HCT116 (cell line): ENCODE results near the gene POLK. TPM values are rescaled to one million over a fixed set of nuclear protein-coding genes. Genes with fewer than 3 reads are reported as not detected.

Experiments
- ATAC-seq: fragments of 200-7000 bp; cut with Tn5 transposase; 2 replicates; pipeline ENCODE4 v1.9.1; 2020; ENCODE audit warnings: mild to moderate bottlenecking, moderate library complexity
- BruUV-seq: library from RNA; stranded (reverse); fragments of 400-500 nt; replicated peaks from 2 replicates; lab custom pipeline; 2021; lab: Mats Ljungman, UMichigan
- CTCF ChIA-PET: fragments of 300-600 bp; sonication (Branson Sonifier 250); formaldehyde crosslinking; loops from one replicate; lab custom pipeline; 2021; ENCODE audit warnings: antibody characterized with exemption; lab: Charles Lee
- POLR2A ChIA-PET: fragments of 300-600, 350-600 bp; sonication (Branson Sonifier 250); formaldehyde crosslinking; loops from one replicate; lab custom pipeline; 2021; ENCODE audit warnings: antibody characterized with exemption; lab: Charles Lee
- RAD21 ChIA-PET, 2 experiments: fragments of 300-600 bp; sonication (Branson Sonifier 250); formaldehyde crosslinking; loops; one replicate each; lab custom pipeline; 2023; ENCODE audit warnings: low total read pairs in 2 of 2; ENCODE audit not compliant: uncharacterized antibody in 2 of 2, unreplicated experiment in 2 of 2, low non-redundant PET in 1 of 2; lab: Charles Lee
- DNase-seq: peaks from one replicate; pipeline ENCODE4 v3.0.0-alpha.2; 2010; ENCODE audit warnings: low read depth, low spot score
- H2AFZ ChIP-seq: fragments of 200-600 bp; shearing (Covaris generic), sonication (generic); 2 replicates; pipeline ENCODE4 v1.6.1; 2017; ENCODE audit warnings: low read depth, mixed run types, mixed read lengths, antibody characterized with exemption, low read length; ENCODE audit not compliant: poor library complexity, severe bottlenecking
- H3K27ac ChIP-seq: 2 replicates; pipeline ENCODE4 v1.5.1; 2012; ENCODE audit warnings: low read depth, low read length
- H3K27me3 ChIP-seq: fragments of 200-600 bp; sonication (generic); 2 replicates; pipeline ENCODE4 v1.6.1; 2016; ENCODE audit warnings: mixed run types, low read length, mixed read lengths; ENCODE audit not compliant: insufficient read depth
- H3K36me3 ChIP-seq, 2 experiments: fragments of 200-500 bp in 1 of 2; fragments of 200-600 bp in 1 of 2; sonication (Bioruptor generic) in 1 of 2; sonication (generic) in 1 of 2; 2 replicates each; pipeline versions ENCODE4 v1.5.1 to v1.6.1; 2014 to 2016; ENCODE audit warnings: low read length in 2 of 2, inconsistent platforms in 1 of 2, mixed read lengths in 1 of 2, mixed run types in 1 of 2; ENCODE audit not compliant: insufficient read depth in 2 of 2, control insufficient read depth in 1 of 2
- H3K4me1 ChIP-seq, 2 experiments: fragments of 200-600 bp in 1 of 2; sonication (generic) in 1 of 2; 2 replicates each; pipeline versions ENCODE4 v1.5.1 to v1.6.1; 2012 to 2017; ENCODE audit warnings: low read length in 2 of 2, inconsistent platforms in 1 of 2, mild to moderate bottlenecking in 1 of 2, mixed read lengths in 1 of 2, mixed run types in 1 of 2, moderate library complexity in 1 of 2; ENCODE audit not compliant: insufficient read depth in 2 of 2, control insufficient read depth in 1 of 2
- H3K4me2 ChIP-seq: fragments of 200-600 bp; sonication (generic); 2 replicates; pipeline ENCODE4 v1.6.1; 2017; ENCODE audit warnings: mixed run types, low read length, mixed read lengths
- H3K4me3 ChIP-seq, 2 experiments: fragments of 200-600 bp in 1 of 2; sonication (generic) in 1 of 2; replicated peaks in 1 of 2; 2 replicates each; pipeline ENCODE4 v1.5.1; 2011 to 2016; ENCODE audit warnings: low read length in 2 of 2, control low read depth in 1 of 2, low read depth in 1 of 2, mild to moderate bottlenecking in 1 of 2, mixed read lengths in 1 of 2, mixed run types in 1 of 2
- H3K79me2 ChIP-seq: fragments of 200-600 bp; sonication (generic); 2 replicates; pipeline ENCODE4 v1.6.1; 2017; ENCODE audit warnings: mild to moderate bottlenecking, mixed run types, low read length, moderate library complexity, mixed read lengths; ENCODE audit not compliant: insufficient read depth
- H3K9ac ChIP-seq: fragments of 200-600 bp; sonication (generic); 2 replicates; pipeline ENCODE4 v1.6.1; 2016; ENCODE audit warnings: low read length, mixed read lengths
- H3K9me2 ChIP-seq: fragments of 200-600 bp; sonication (generic), shearing (Covaris generic); 2 replicates; pipeline ENCODE4 v1.6.1; 2017; ENCODE audit warnings: mixed run types, mild to moderate bottlenecking, moderate library complexity; ENCODE audit not compliant: insufficient read depth
- H3K9me3 ChIP-seq, 2 experiments: fragments of 200-500 bp in 1 of 2; fragments of 200-600 bp in 1 of 2; sonication (Bioruptor generic) in 1 of 2; sonication (generic) in 1 of 2; 2 replicates each; pipeline ENCODE4 v1.6.1; 2014 to 2017; ENCODE audit warnings: low read length in 2 of 2, mixed read lengths in 2 of 2, inconsistent platforms in 1 of 2, low read depth in 1 of 2, mild to moderate bottlenecking in 1 of 2, mixed run types in 1 of 2, moderate library complexity in 1 of 2; ENCODE audit not compliant: control insufficient read depth in 1 of 2, insufficient read depth in 1 of 2
- H4K20me1 ChIP-seq: fragments of 200-600 bp; sonication (generic), shearing (Covaris generic); 2 replicates; pipeline ENCODE4 v1.6.1; 2017; ENCODE audit warnings: mixed run types, mild to moderate bottlenecking, moderate library complexity; ENCODE audit not compliant: insufficient read depth
- CEBPB ChIP-seq: IDR thresholded peaks from 2 replicates; pipeline ENCODE4 v1.6.1; 2012; ENCODE audit warnings: low read depth
- CTCF ChIP-seq, 3 experiments: fragments of 200-600 bp in 1 of 3; sonication (generic) in 1 of 3; IDR thresholded peaks in 2 of 3; conservative IDR thresholded peaks in 1 of 3; 2 replicates each; pipeline ENCODE4 v1.5.1; 2012 to 2017; ENCODE audit warnings: low read depth in 2 of 3, low read length in 2 of 3, antibody characterized with exemption in 1 of 3, borderline replicate concordance in 1 of 3, control low read depth in 1 of 3, mild to moderate bottlenecking in 1 of 3, mixed read lengths in 1 of 3, mixed run types in 1 of 3, moderate library complexity in 1 of 3; ENCODE audit not compliant: insufficient read depth in 1 of 3
- ELF1 ChIP-seq: IDR thresholded peaks from 2 replicates; pipeline ENCODE4 v1.6.1; 2012; ENCODE audit warnings: low read depth, borderline replicate concordance
- JUND ChIP-seq: IDR thresholded peaks from 2 replicates; pipeline ENCODE4 v1.6.1; 2012
- POLR2A ChIP-seq: IDR thresholded peaks from 2 replicates; pipeline ENCODE4 v1.7.0; 2011; ENCODE audit warnings: borderline replicate concordance; ENCODE audit not compliant: insufficient read depth, insufficient read length; ENCODE audit errors: extremely low read depth
- POLR2AphosphoS5 ChIP-seq: IDR thresholded peaks from 2 replicates; pipeline ENCODE4 v1.6.1; 2011; ENCODE audit warnings: mild to moderate bottlenecking, low read depth, low read length, moderate library complexity
- RAD21 ChIP-seq: IDR thresholded peaks from 2 replicates; pipeline ENCODE4 v1.6.1; 2012; ENCODE audit warnings: low read depth, mild to moderate bottlenecking
- SRF ChIP-seq: IDR thresholded peaks from 2 replicates; pipeline ENCODE4 v1.6.1; 2012; ENCODE audit warnings: low read depth
- YY1 ChIP-seq: IDR thresholded peaks from 2 replicates; pipeline ENCODE4 v1.6.1; 2011; ENCODE audit warnings: low read length, low read depth, moderate library complexity, mild to moderate bottlenecking; ENCODE audit not compliant: insufficient replicate concordance; ENCODE audit errors: extremely low read depth
- ZBTB33 ChIP-seq: IDR thresholded peaks from 2 replicates; pipeline ENCODE4 v1.6.1; 2011; ENCODE audit warnings: mild to moderate bottlenecking, low read length, moderate library complexity; ENCODE audit not compliant: insufficient replicate concordance; ENCODE audit errors: extremely low read depth
- ZFX ChIP-seq: fragments of 450-650 bp; IDR thresholded peaks from 2 replicates; pipeline ENCODE4 v1.6.1; 2017
- ZNF274 ChIP-seq: fragments of 200-500 bp; sonication (Bioruptor generic); IDR thresholded peaks from 2 replicates; pipeline ENCODE4 v1.6.1; 2014; ENCODE audit warnings: mild to moderate bottlenecking, low read depth, low read length, inconsistent platforms
- intact Hi-C: fragments of 100-400 bp; cut with micrococcal nuclease; formaldehyde crosslinking; loops from 2 replicates; pipeline ENCODE4 v1.10.0; 2022
- total RNA-seq: library from RNA; stranded (reverse); gene quantifications from one replicate; pipeline ENCODE4 v1.2.1, GENCODE V29; 2021; ENCODE audit not compliant: unreplicated experiment

The POLK gene
- total RNA-seq, 1 experiment from 2014 or later = 17.3 TPM

- ATAC-seq (no peak), DNase-seq (no peak)
- Histone ChIP-seq H3K9me2 (no peaks in the 10 kb centered on the region), H4K20me1 (no peaks in the 10 kb centered on the region), H3K4me1 (no peaks in the 10 kb centered on the region), H3K9me3 (no peaks in the 10 kb centered on the region), H3K27ac (no peak overlapping the region), H3K9ac (no peak overlapping the region), H2AFZ (no peak overlapping the region), H3K79me2 (no peaks in the 10 kb centered on the region), H3K36me3 (no peaks in the 10 kb centered on the region), H3K27me3 (no peaks in the 10 kb centered on the region), H3K4me3 (no peak overlapping the region), H3K4me2 (no peak overlapping the region)
- BruUV-seq = no TSS peak
- intact Hi-C loops = no loop called here
- POLR2A ChIA-PET = no interaction called here
- CTCF ChIA-PET = no interaction called here
- RAD21 ChIA-PET = no interaction called here
- no peak for TF ChIP-seq ZNF274
- TF ChIP-seq ZBTB33 = no peak
- TF ChIP-seq POLR2AphosphoS5 = no peak
- no peak for TF ChIP-seq SRF
- no peak for TF ChIP-seq ELF1
Measured at GRCh38 chr5:75588666-75589065, 77.0 kb downstream of the POLK start.

GRCh38 chr5:75600535-75600934 lies 88.8 kb downstream of the POLK start:
- ATAC-seq = no peak
- POLR2A ChIA-PET = no interaction called here
- no peak overlapping the region for H3K4me2 ChIP-seq
- CTCF ChIA-PET = no interaction called here
- H3K9ac ChIP-seq = no peak overlapping the region
- BruUV-seq = no TSS peak
- H2AFZ ChIP-seq = no peak overlapping the region
- H3K4me3 ChIP-seq = no peak overlapping the region
- no peaks in the 10 kb centered on the region for H3K27me3 ChIP-seq
- H3K9me3 ChIP-seq = no peaks in the 10 kb centered on the region
- TF ChIP-seq ZBTB33 (no peak), POLR2A (no peak), CTCF (IDR thresholded peaks at IDR 0.05 in 2 of 3, conservative IDR thresholded peaks at IDR 0.05 in 1 of 3; ENCODE audit: borderline replicate concordance in 1 of 3, insufficient read depth in 1 of 3, low read depth in 2 of 3, low read length in 2 of 3) (no peak), ZFX (no peak), YY1 (no peak), JUND (no peak), RAD21 (no peak), CEBPB (no peak)
- DNase-seq = no peak
- intact Hi-C loops = no loop called here
- no peak overlapping the region for H3K27ac ChIP-seq
- H4K20me1 ChIP-seq = no peaks in the 10 kb centered on the region
- H3K4me1 ChIP-seq = no peaks in the 10 kb centered on the region
- H3K36me3 ChIP-seq = no peaks in the 10 kb centered on the region
- H3K9me2 ChIP-seq = no peaks in the 10 kb centered on the region
- no peaks in the 10 kb centered on the region for H3K79me2 ChIP-seq
- RAD21 ChIA-PET = no interaction called here
